IPS-18c (cell line): ENCODE measurements around the gene MEA1.
"Not testable (repeated sequence)": the region's sequence is repeated elsewhere in the genome, so short reads cannot be mapped to it uniquely, and the experiment has no call there.

Experiments used
- H3K4me3 ChIP-seq: 2 replicates; pipeline ENCODE4 v1.7.0; 2013; ENCODE audit warnings: low read depth, mild to moderate bottlenecking, low read length, moderate library complexity; ENCODE audit not compliant: insufficient read depth
- H3K9me3 ChIP-seq: one replicate; pipeline ENCODE4 v1.6.1; 2013; ENCODE audit warnings: mild to moderate bottlenecking, low read length, moderate library complexity; ENCODE audit not compliant: control insufficient read depth, insufficient read depth

Gene MEA1

DNA sequence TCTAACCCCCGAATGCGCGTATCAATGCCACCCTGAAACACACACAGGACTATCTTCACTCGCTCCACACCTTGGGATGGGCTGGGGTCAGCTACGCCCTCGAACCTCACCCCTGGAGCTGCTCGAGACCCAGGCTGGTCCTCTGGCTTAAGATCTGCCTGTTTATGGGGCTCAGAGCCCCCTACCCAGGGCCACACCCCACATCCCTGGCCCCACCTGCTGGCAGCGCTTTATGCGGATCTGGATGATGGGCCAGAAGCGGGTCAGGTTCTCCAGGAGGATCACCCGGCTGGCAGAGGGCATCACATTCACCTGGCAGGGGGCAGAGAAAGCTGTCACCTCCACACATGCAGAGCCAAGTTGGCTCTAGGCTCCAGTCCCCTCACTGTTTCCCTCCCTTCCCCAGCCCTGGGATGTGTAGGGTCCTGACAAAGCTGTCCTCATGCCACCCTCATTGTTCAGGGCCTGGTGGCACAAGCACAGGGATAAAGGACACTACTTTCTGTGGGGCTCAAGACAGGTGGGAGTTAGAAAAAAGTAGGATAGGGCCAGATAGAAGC, 31.7 kb upstream of the MEA1 start:
- H3K9me3 ChIP-seq = no peaks in the 10 kb centered on the region
- H3K4me3 ChIP-seq = no peak overlapping the region

GRCh38 chr6:43043310-43043709, 29.6 kb upstream of the MEA1 start:
- Histone ChIP-seq H3K9me3 (no peaks in the 10 kb centered on the region), H3K4me3 (no peak overlapping the region)

DNA sequence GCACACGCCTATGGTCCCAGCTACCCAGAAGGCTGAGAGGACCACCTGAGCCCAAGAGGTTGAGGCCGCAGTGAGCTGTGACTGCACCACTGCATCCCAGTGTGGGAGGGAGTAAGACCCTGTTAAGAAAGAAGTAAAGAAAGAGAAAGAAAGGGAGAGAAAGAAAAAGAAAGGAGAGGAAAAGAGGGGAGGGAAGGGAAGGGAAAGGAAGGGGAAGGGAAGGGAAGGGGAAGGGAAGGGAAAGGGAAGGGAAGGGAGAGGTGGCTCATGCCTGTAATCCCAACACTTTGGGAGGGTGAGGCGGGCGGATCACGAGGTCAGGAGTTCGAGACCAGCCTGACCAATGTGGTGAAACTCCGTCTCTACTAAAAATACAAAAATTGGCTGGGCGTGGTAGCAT, 27.7 kb upstream of the MEA1 start:
- not testable (repeated sequence) for H3K4me3 ChIP-seq, H3K9me3 ChIP-seq

DNA sequence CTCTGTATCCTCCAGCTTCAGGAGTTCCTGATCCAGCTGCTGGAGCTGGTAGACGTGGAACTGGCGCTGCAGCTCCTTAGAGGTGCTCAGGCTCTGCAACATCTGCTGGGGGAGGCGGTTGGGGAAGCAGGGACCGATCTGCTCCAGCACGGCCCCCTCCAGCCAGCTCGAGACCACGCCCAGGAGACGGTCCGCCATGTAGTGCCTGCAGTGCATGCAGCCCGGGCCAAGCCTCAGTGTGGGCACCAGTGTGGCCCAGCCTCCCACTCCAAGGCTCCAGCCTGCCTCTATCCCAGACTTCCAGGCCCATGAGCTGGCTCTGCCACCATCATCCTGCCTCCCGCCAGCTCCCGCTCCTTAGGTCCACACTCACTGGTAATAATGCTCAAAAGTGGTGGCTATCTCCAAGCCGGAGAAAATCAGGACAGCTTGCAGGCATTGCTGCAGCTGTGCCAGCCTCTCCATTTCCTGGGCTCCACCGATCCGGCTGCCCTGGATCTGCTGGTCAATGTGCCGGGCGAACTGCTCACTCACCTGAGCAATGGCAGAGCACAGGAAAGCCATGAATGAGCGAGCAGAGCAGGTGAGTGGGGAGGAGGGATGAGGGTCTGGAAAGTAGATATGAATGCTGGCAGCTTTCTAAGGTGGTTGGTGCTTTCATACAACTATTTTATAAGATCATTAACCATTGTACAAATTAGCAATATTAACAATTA, 27.0 kb upstream of the MEA1 start:
- H3K4me3 ChIP-seq = no peak overlapping the region
- H3K9me3 ChIP-seq = no peaks in the 10 kb centered on the region

DNA sequence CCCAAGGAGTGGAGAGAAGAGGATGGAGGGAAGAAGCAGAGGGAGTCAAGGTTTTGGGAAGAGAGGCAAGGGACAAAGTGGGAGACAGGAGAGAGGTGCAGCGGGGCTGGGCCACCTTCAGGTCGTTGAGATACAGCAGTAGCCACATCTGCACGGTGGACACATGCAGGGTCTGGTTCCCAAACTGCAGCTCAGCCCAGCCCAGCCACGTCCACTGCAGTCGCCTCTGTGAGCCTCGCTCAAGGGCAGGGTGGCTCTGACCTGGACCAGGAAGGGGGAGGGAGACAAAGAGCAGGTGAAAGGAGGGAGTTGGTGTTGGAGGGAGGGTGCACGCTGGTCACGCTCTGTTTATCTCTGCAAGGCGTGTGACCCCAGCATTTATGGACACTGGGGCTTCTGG, 25.0 kb upstream of the MEA1 start:
- Histone ChIP-seq H3K4me3 (no peak overlapping the region), H3K9me3 (no peaks in the 10 kb centered on the region)

GRCh38 chr6:43037706-43038105, 24.0 kb upstream of the MEA1 start:
- H3K4me3 ChIP-seq = no peak overlapping the region

GRCh38 chr6:43037197-43037596, 23.5 kb upstream of the MEA1 start:
- H3K9me3 ChIP-seq = no peaks in the 10 kb centered on the region
- no peak overlapping the region for H3K4me3 ChIP-seq

More at GRCh38 chr6:43037706-43038105, 24.0 kb upstream of the MEA1 start:
- no peaks in the 10 kb centered on the region for H3K9me3 ChIP-seq

- no peak overlapping the region for H3K4me3 ChIP-seq
- no peaks in the 10 kb centered on the region for H3K9me3 ChIP-seq
Observed at GRCh38 chr6:43036712-43037111, 23.0 kb upstream of the MEA1 start.

GRCh38 chr6:43035495-43036194, 21.9 kb upstream of the MEA1 start:
- H3K4me3 ChIP-seq = no peak overlapping the region
- H3K9me3 ChIP-seq = no peaks in the 10 kb centered on the region

- Histone ChIP-seq H3K9me3 (no peaks in the 10 kb centered on the region), H3K4me3 (no peak overlapping the region)
Observed at GRCh38 chr6:43034190-43034525, 20.4 kb upstream of the MEA1 start.

DNA sequence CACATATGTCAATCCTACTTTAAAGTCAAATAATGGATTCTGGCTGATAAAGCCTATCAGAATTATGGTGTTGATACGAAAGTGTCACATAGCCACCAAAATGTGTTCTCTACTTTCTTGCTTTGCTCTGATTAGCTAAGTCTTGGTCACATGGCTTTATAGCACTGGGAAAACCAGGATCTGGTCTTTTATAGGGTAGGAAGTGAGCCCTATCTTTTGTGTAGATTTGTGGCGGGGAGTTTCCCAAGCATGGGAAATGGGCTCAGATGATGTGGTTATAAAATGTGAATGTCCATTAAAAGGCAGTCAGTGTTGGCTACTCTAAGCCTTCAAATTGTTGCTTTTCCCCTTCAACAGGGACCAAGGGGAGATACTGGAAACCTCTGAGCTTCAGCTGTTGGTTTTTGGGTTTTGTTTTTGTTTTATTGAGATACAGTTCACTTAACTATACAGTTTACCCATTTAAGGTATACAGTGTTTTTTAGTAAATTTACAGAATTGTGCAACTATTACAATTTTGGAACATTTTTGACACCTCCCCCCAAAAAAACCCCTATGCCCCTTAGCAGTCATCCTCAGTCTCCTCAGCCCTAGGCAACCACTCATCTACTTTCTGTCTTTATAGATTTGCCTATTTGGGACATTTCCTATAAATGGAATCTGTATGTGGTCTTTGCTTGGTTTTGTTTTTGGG, 19.9 kb upstream of the MEA1 start:
- H3K9me3 ChIP-seq = no peaks in the 10 kb centered on the region
- no peak overlapping the region for H3K4me3 ChIP-seq

DNA sequence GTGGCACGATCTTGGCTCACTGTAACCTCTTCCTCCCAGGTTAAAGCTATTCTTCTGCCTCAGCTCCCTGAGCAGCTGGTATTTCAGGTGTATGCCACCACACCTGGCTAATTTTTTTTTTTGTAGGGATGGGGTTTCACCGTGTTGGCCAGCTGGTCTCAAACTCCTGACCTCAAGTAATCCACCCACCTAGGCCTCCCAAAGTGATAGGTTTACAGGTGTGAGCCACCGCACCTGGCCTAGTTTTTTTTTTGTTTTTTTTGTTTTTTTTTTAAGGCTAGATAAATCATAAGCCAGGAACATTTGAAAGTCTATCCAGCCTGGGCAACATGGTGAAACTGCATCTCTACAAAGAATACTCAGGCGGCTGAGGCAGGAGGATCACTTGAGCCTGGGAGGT, 18.6 kb upstream of the MEA1 start:
- Histone ChIP-seq H3K4me3 (no peak overlapping the region), H3K9me3 (no peaks in the 10 kb centered on the region)

GRCh38 chr6:43029120-43029519, 15.4 kb upstream of the MEA1 start:
- H3K9me3 ChIP-seq = no peaks in the 10 kb centered on the region
- H3K4me3 ChIP-seq = no peak overlapping the region

DNA sequence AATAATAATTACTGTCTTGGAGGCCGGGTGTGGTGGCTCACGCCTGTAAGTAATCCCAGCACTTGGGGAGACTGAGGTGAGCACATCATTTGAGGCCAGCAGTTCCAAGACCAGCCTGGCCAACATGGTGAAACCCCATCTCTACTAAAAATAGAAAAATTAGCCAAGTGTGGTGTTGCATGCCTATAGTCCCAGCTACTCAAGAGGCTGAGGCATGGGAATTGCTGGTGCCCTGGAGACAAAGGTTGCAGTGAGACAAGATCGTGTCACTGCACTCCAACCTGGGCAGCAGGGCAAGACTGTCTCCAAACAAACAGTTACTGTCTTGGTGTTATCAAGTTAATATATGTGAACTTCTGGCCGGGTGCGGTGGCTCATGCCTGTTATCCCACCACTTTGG, 12.6 kb upstream of the MEA1 start:
- no peaks in the 10 kb centered on the region for H3K9me3 ChIP-seq
- H3K4me3 ChIP-seq = no peak overlapping the region

- Histone ChIP-seq H3K4me3 (no peak overlapping the region), H3K9me3 (no peaks in the 10 kb centered on the region)
Observed at GRCh38 chr6:43024436-43024835, 10.7 kb upstream of the MEA1 start.

GRCh38 chr6:43021270-43022047, 7.7 kb upstream of the MEA1 start, which contains the start of gene RRP36:
TSS of gene RRP36 (plus strand) at chr6:43021623. CDS start at chr6:43021655, 32 bp downstream.
- Histone ChIP-seq H3K9me3 (no peaks in the 10 kb centered on the region), H3K4me3 (peak within 1 kb of the TSS; percentile 99)

- no peaks in the 10 kb centered on the region for H3K9me3 ChIP-seq
- H3K4me3 ChIP-seq = peak overlapping the region; percentile 99
Observed at GRCh38 chr6:43020847-43021246, 7.1 kb upstream of the MEA1 start.
